Measurements from ENCODE around the gene THSD7A.

Gene THSD7A

GRCh38 chr7:11841657-11842056, 9.7 kb upstream of the THSD7A start:
- Histone ChIP-seq H3K27me3 (ENCODE audit: control insufficient read depth, insufficient read depth, low read length) (no peaks in the 10 kb centered on the region), H3K4me3 (ENCODE audit: low read length) (no peak overlapping the region), H3K4me1 (ENCODE audit: control insufficient read depth, insufficient read depth, low read length) (no peaks in the 10 kb centered on the region), H3K36me3 (ENCODE audit: control insufficient read depth, insufficient read depth, low read length) (no peaks in the 10 kb centered on the region), H3K27ac (ENCODE audit: low read length) (no peak overlapping the region), H3K9me3 (ENCODE audit: control insufficient read depth, insufficient read depth, low read length) (no peaks in the 10 kb centered on the region)
- no peak for DNase-seq (ENCODE audit: low read depth, low spot score)

DNA sequence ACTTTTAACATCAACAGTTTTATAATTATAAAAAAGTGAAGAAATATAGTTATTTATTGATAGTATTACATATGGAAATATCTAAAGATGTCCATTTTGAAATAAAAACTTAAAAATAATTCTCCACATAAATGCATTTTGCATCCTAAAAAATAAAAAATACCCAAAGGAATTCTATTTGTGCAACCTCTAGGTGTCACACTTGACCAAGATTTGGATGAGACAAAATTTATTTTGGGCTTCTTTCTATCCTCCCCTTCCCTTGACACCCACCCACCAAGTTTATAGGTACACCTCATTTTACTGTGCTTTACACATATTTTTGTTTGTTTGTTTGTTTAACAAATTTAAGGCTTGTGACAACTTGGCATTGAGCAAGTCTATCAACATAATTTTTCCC, 3.3 kb upstream of the THSD7A start:
- no peak for DNase-seq (ENCODE audit: low read depth, low spot score)

DNA sequence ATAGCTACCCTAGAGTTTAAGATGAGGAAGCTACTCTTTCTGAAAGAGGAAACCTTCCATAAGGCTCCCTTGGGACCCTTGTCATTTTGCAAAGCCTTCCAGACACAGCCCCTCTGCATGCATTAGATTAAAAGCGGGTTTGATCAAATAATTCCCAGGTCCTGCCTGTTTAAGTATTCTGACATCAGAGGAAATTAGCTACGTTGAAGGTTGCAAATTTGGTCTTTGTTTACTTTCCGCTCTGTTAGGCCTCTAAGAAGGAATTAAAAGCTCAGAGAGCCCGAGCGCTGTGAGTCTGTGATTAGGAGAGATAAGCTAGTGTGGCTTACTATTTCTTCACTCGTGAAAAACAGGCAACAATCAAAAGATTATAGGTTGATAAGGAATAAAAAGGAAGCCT, 1.4 kb upstream of the THSD7A start:
- WGBS (ENCODE audit: insufficient coverage, insufficient read length) = no CpG with 5 or more reads among the region's 6 CpGs
- H3K4me3 ChIP-seq (ENCODE audit: low read length) = no peak overlapping the region
- H3K4me1 ChIP-seq (ENCODE audit: control insufficient read depth, insufficient read depth, low read length) = no peaks in the 10 kb centered on the region
- no peaks in the 10 kb centered on the region for H3K9me3 ChIP-seq (ENCODE audit: control insufficient read depth, insufficient read depth, low read length)
- DNase-seq (ENCODE audit: low read depth, low spot score) = no peak
- no peak overlapping the region for H3K27ac ChIP-seq (ENCODE audit: low read length)
- no peaks in the 10 kb centered on the region for H3K36me3 ChIP-seq (ENCODE audit: control insufficient read depth, insufficient read depth, low read length)
- peaks cover 1% of the 10 kb centered on the region; the same call in 1 of the 2 replicates for H3K27me3 ChIP-seq (ENCODE audit: control insufficient read depth, insufficient read depth, low read length)

More for the DNA sequence above, 3.3 kb upstream of the THSD7A start:
- Histone ChIP-seq H3K4me1 (ENCODE audit: control insufficient read depth, insufficient read depth, low read length) (no peaks in the 10 kb centered on the region), H3K27me3 (ENCODE audit: control insufficient read depth, insufficient read depth, low read length) (peaks cover 1% of the 10 kb centered on the region; the same call in 1 of the 2 replicates), H3K9me3 (ENCODE audit: control insufficient read depth, insufficient read depth, low read length) (no peaks in the 10 kb centered on the region), H3K4me3 (ENCODE audit: low read length) (no peak overlapping the region), H3K27ac (ENCODE audit: low read length) (no peak overlapping the region), H3K36me3 (ENCODE audit: control insufficient read depth, insufficient read depth, low read length) (no peaks in the 10 kb centered on the region)

DNA sequence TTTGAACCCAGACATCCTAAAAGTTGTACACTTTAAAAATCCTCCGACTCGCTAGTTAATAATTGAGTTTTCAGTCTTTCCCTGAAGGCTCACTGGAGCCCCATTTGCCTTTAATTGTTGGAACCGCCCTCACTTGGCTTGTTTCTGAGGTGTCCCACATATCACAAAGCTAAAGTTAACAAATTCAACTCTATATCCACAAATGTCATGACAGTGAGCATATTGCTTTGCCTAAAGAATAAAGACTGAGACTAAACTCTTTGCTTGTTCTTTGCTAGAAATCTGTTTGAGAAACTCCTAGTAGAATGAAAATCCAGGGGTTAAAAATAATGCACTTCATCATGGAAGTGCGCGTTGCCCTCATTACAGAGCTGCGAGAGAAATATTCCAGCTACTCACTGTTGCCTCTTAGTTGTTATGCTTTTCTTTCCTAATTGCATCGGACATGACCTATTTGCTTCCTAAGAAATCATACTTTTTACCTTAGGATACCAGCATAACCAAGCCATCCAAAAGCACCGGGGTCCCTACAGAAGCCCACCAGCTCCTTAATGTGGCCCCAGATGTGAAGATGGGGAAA, 752 bp downstream of the THSD7A start:
- Histone ChIP-seq H3K4me1 (ENCODE audit: control insufficient read depth, insufficient read depth, low read length) (no peaks in the 10 kb centered on the region), H3K4me3 (ENCODE audit: low read length) (peak overlapping the region; percentile 72; the same call in 1 of the 2 replicates), H3K27ac (ENCODE audit: low read length) (no peak overlapping the region), H3K27me3 (ENCODE audit: control insufficient read depth, insufficient read depth, low read length) (peaks cover 1% of the 10 kb centered on the region; the same call in 1 of the 2 replicates), H3K9me3 (ENCODE audit: control insufficient read depth, insufficient read depth, low read length) (no peaks in the 10 kb centered on the region), H3K36me3 (ENCODE audit: control insufficient read depth, insufficient read depth, low read length) (no peaks in the 10 kb centered on the region)
- WGBS (ENCODE audit: insufficient coverage, insufficient read length) = no CpG with 5 or more reads among the region's 8 CpGs
- no peak for DNase-seq (ENCODE audit: low read depth, low spot score)

DNA sequence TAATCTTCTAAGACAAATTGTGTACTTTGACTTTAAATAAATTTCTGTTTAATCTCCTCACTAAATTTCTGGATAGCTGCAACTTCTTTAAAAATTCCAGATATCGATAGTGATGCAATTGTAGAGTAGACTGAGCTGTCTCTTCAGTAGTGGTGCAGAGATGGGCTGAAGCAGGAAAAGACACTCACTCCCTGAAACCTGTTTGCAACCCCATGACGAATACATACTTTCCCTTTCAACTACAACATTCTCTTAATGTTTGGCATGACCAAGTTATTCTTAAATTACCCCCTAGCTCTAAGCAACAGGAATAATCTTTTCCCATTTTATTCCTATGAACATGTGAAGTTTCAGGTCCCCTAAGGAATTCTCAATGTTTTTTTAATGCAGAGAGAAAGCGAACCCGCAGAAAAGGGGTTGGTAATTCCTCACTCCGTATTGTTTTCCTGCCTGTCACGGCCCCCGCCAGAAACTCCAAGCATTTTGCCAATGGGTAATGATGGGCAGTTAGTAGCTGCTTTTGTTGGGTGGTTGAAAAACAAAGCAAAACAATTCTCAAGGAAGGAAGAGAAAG, 1.3 kb downstream of the THSD7A start:
- DNase-seq (ENCODE audit: low read depth, low spot score) = no peak
- Histone ChIP-seq H3K4me3 (ENCODE audit: low read length) (peak overlapping the region; percentile 72; the same call in 1 of the 2 replicates), H3K9me3 (ENCODE audit: control insufficient read depth, insufficient read depth, low read length) (no peaks in the 10 kb centered on the region)

DNA sequence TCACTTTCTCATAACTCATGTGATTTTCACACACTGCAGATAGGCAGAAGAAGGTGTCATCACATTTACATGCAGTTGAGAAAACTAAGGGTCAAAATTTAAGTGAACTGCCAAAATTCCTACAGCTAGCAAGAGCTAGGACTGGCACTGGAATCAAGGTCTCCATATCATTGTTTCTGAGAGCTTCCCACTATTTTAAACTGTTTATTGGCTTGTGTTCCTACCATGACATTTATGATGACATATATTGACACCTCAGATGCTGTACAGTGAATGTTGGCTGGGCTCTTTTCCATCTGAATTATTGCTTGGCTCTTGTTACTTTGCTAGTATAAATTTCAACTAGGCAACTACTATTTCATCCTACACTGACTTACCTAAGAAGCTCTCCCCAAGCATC, 2.0 kb downstream of the THSD7A start:
- Histone ChIP-seq H3K9me3 (ENCODE audit: control insufficient read depth, insufficient read depth, low read length) (no peaks in the 10 kb centered on the region), H3K27ac (ENCODE audit: low read length) (no peak overlapping the region), H3K4me1 (ENCODE audit: control insufficient read depth, insufficient read depth, low read length) (no peaks in the 10 kb centered on the region), H3K27me3 (ENCODE audit: control insufficient read depth, insufficient read depth, low read length) (peaks cover 1% of the 10 kb centered on the region; the same call in 1 of the 2 replicates), H3K36me3 (ENCODE audit: control insufficient read depth, insufficient read depth, low read length) (no peaks in the 10 kb centered on the region), H3K4me3 (ENCODE audit: low read length) (no peak overlapping the region)
- DNase-seq (ENCODE audit: low read depth, low spot score) = no peak

More for the DNA sequence above, 1.3 kb downstream of the THSD7A start:
- Histone ChIP-seq H3K4me1 (ENCODE audit: control insufficient read depth, insufficient read depth, low read length) (no peaks in the 10 kb centered on the region), H3K27ac (ENCODE audit: low read length) (no peak overlapping the region), H3K27me3 (ENCODE audit: control insufficient read depth, insufficient read depth, low read length) (peaks cover 1% of the 10 kb centered on the region; the same call in 1 of the 2 replicates), H3K36me3 (ENCODE audit: control insufficient read depth, insufficient read depth, low read length) (no peaks in the 10 kb centered on the region)
- WGBS (ENCODE audit: insufficient coverage, insufficient read length) = no CpG with 5 or more reads among the region's 7 CpGs

DNA sequence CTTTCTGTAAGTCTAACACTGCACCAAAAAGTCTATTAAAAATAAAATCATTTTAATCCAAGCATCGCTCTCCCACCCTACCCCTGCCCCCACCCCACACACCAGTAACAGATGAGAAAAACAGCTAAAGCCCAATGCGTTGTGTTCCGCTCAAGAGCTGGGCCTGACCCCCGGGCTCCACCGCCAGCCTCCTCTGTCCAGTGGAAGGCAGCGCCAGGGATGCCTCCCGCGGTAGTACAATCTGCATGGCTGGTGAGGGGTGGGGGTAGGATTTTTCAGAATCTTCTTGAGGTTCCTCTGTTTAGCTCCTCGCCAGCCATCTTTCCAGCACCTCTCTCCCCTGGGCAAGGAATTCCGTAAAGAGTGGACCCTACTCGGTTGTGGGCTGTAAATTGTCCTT, 12.1 kb downstream of the THSD7A start:
- Histone ChIP-seq H3K4me1 (ENCODE audit: control insufficient read depth, insufficient read depth, low read length) (peaks cover 1% of the 10 kb centered on the region; the same call in 1 of the 2 replicates), H3K4me3 (ENCODE audit: low read length) (no peak overlapping the region), H3K27ac (ENCODE audit: low read length) (no peak overlapping the region), H3K9me3 (ENCODE audit: control insufficient read depth, insufficient read depth, low read length) (no peaks in the 10 kb centered on the region), H3K36me3 (ENCODE audit: control insufficient read depth, insufficient read depth, low read length) (no peaks in the 10 kb centered on the region), H3K27me3 (ENCODE audit: control insufficient read depth, insufficient read depth, low read length) (no peaks in the 10 kb centered on the region)
- DNase-seq (ENCODE audit: low read depth, low spot score) = no peak
- no CpG with 5 or more reads among the region's 11 CpGs for WGBS (ENCODE audit: insufficient coverage, insufficient read length)

GRCh38 chr7:11819271-11819670, 12.7 kb downstream of the THSD7A start:
- no peak for DNase-seq (ENCODE audit: low read depth, low spot score)
- H3K36me3 ChIP-seq (ENCODE audit: control insufficient read depth, insufficient read depth, low read length) = no peaks in the 10 kb centered on the region

GRCh38 chr7:11818281-11818680, 13.7 kb downstream of the THSD7A start:
- H3K4me1 ChIP-seq (ENCODE audit: control insufficient read depth, insufficient read depth, low read length) = peaks cover 1% of the 10 kb centered on the region; the same call in 1 of the 2 replicates
- WGBS (ENCODE audit: insufficient coverage, insufficient read length) = no CpG with 5 or more reads among the region's 4 CpGs

More at GRCh38 chr7:11819271-11819670, 12.7 kb downstream of the THSD7A start:
- no CpG with 5 or more reads among the region's 5 CpGs for WGBS (ENCODE audit: insufficient coverage, insufficient read length)
- no peak overlapping the region for H3K27ac ChIP-seq (ENCODE audit: low read length)
- H3K4me3 ChIP-seq (ENCODE audit: low read length) = no peak overlapping the region
- H3K9me3 ChIP-seq (ENCODE audit: control insufficient read depth, insufficient read depth, low read length) = no peaks in the 10 kb centered on the region
- H3K4me1 ChIP-seq (ENCODE audit: control insufficient read depth, insufficient read depth, low read length) = peaks cover 1% of the 10 kb centered on the region; the same call in 1 of the 2 replicates
- no peaks in the 10 kb centered on the region for H3K27me3 ChIP-seq (ENCODE audit: control insufficient read depth, insufficient read depth, low read length)

GRCh38 chr7:11817111-11817740, 14.8 kb downstream of the THSD7A start:
- Histone ChIP-seq H3K27me3 (ENCODE audit: control insufficient read depth, insufficient read depth, low read length) (no peaks in the 10 kb centered on the region), H3K27ac (ENCODE audit: low read length) (no peak overlapping the region), H3K4me1 (ENCODE audit: control insufficient read depth, insufficient read depth, low read length) (peaks cover 1% of the 10 kb centered on the region; the same call in 1 of the 2 replicates), H3K36me3 (ENCODE audit: control insufficient read depth, insufficient read depth, low read length) (no peaks in the 10 kb centered on the region), H3K4me3 (ENCODE audit: low read length) (no peak overlapping the region), H3K9me3 (ENCODE audit: control insufficient read depth, insufficient read depth, low read length) (no peaks in the 10 kb centered on the region)
- WGBS (ENCODE audit: insufficient coverage, insufficient read length) = no CpG with 5 or more reads among the region's 4 CpGs
- DNase-seq (ENCODE audit: low read depth, low spot score) = no peak

More at GRCh38 chr7:11818281-11818680, 13.7 kb downstream of the THSD7A start:
- DNase-seq (ENCODE audit: low read depth, low spot score) = no peak
- no peak overlapping the region for H3K27ac ChIP-seq (ENCODE audit: low read length)
- no peaks in the 10 kb centered on the region for H3K27me3 ChIP-seq (ENCODE audit: control insufficient read depth, insufficient read depth, low read length)
- no peaks in the 10 kb centered on the region for H3K9me3 ChIP-seq (ENCODE audit: control insufficient read depth, insufficient read depth, low read length)
- no peaks in the 10 kb centered on the region for H3K36me3 ChIP-seq (ENCODE audit: control insufficient read depth, insufficient read depth, low read length)
- H3K4me3 ChIP-seq (ENCODE audit: low read length) = no peak overlapping the region

GRCh38 chr7:11811709-11812108, 20.3 kb downstream of the THSD7A start:
- DNase-seq (ENCODE audit: low read depth, low spot score) = no peak
- no peaks in the 10 kb centered on the region for H3K4me1 ChIP-seq (ENCODE audit: control insufficient read depth, insufficient read depth, low read length)
- H3K27me3 ChIP-seq (ENCODE audit: control insufficient read depth, insufficient read depth, low read length) = no peaks in the 10 kb centered on the region
- H3K9me3 ChIP-seq (ENCODE audit: control insufficient read depth, insufficient read depth, low read length) = no peaks in the 10 kb centered on the region
- no peaks in the 10 kb centered on the region for H3K36me3 ChIP-seq (ENCODE audit: control insufficient read depth, insufficient read depth, low read length)
- H3K27ac ChIP-seq (ENCODE audit: low read length) = no peak overlapping the region
- no peak overlapping the region for H3K4me3 ChIP-seq (ENCODE audit: low read length)
